Motor neuron (in vitro differentiated cells): ENCODE data around the gene CHN1. TPM values are rescaled to one million over a fixed set of nuclear protein-coding genes. Genes with fewer than 3 reads are reported as not detected.

Experiments
- ATAC-seq, 8 experiments: fragments of 200-7000 bp; cut with Tn5 transposase; replicated peaks in 6 of 8; 2 replicates each; pipeline ENCODE4 v1.8.0; 2021; ENCODE audit warnings: mild to moderate bottlenecking in 8 of 8, moderate library complexity in 8 of 8
- H3K27ac ChIP-seq, 2 donors: fragments of 250-450 bp; sonication (Bioruptor Pico); 2 replicates each; pipeline ENCODE4 v1.9.0; 2021; ENCODE audit warnings: antibody characterized with exemption in 2 of 2, mild to moderate bottlenecking in 2 of 2, moderate library complexity in 1 of 2
- H3K4me1 ChIP-seq, 2 donors: fragments of 250-450 bp; sonication (Bioruptor Pico); replicated peaks in 1 of 2; 2 replicates each; pipeline ENCODE4 v1.6.1; 2021; ENCODE audit warnings: antibody characterized with exemption in 2 of 2, mild to moderate bottlenecking in 2 of 2, moderate library complexity in 1 of 2
- H3K4me3 ChIP-seq, 5 donors: fragments of 250-450 bp; sonication (Bioruptor Pico); 2 replicates each; pipeline ENCODE4 v1.9.0; 2021; ENCODE audit warnings: antibody characterized with exemption in 5 of 5, mild to moderate bottlenecking in 5 of 5, moderate library complexity in 4 of 5
- WGBS, 10 experiments: fragments of 450-650 bp; shearing (Covaris generic); methylation state at CpG; one replicate each; pipeline ENCODE4 v1.0.0; 2022; 5-methylcytosine and 5-hydroxymethylcytosine counted together
- in situ Hi-C, 9 experiments: fragments of 400-800 bp; cut with MboI; loops; one replicate each; pipeline ENCODE4 v1.15.0; 2021; ENCODE audit warnings: low sequenced_read_pairs in 9 of 9, low pct_unique_long_range_greater_than_20kb in 2 of 9; ENCODE audit not compliant: unreplicated experiment in 9 of 9
- total RNA-seq, 8 experiments: library from RNA; unstranded; fragments of 300-600 nt; gene quantifications; 2 replicates each; pipeline versions ENCODE4 v1.2.3 to v1.2.4, GENCODE V29; 2022

Gene CHN1
- total RNA-seq, 8 experiments from 2014 or later, result 82.3 to 257 (median 108) TPM

DNA sequence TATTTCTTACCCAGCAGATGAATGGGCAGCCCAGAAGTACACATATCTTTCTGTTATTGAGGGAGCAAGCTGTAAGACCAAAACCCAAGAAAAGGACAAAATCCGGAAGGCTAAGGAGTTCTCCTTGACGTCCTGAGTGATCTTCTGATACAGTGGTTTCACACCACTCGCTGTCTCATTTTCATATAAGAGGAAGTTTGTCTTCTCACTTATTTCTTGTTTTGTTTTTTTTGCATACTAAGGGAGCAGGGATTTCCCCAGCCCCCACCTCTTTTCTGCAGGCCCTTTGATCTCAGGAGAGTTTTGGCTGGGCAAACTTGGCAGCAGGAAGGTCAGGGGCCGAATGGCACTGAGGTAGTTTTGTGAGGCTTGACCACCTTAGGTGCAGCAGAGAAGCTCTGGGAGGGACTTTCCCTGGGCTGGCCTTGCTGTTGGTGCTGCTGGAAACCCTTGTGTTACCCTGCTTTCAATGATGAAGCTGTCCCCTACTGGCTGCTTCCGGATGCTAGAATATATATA is 254.2 kb downstream of the CHN1 start:
- Histone ChIP-seq H3K27ac (no peak overlapping the region), H3K4me3 (no peak overlapping the region), H3K4me1 (peaks cover 2% of the 10 kb centered on the region in 2 donors)
- in situ Hi-C loops, result loop anchor here in 6 of 9 experiments (10.0 to 25.0 kb wide), 2 partner anchors 234 to 236 kb away; no protein-coding TSS in a partner anchor
- 41 to 100% (median 87%) methylated on average over 1 to 5 of the region's 5 CpGs for WGBS, 10 experiments
- no peak for ATAC-seq

DNA sequence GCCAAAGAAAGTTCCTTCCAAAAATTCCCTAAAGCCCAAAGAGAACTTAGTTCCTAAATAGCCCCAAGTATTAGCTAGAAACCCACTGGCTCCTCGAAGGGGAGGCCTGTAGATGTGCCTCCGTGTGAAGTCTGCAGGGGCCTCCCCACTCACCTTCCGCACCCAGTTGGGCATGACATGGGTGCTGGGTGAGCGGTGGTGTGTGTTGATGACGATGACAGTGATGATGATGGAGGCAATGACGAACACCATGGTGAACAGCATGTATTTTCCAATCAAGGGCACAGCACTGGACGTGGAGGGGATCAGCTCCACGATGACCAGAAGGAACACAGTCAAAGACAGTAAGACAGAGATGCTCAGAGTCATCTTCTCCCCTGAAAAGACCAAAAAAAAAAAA is 255.4 kb downstream of the CHN1 start:
- Histone ChIP-seq H3K4me3 (no peak overlapping the region), H3K27ac (no peak overlapping the region), H3K4me1 (peaks cover 2% of the 10 kb centered on the region in 2 donors)
- WGBS, 10 experiments, result 40 to 100% (median 90%) methylated on average over 1 to 7 of the region's 8 CpGs; no CpG with 5 or more reads in 5 of the 10 experiments
- no peak for ATAC-seq
- in situ Hi-C loops, result loop anchor here in 7 of 9 experiments (10.0 to 25.0 kb wide), 3 partner anchors 235 to 1338 kb away; partner anchors contain the start of genes EVX2 (in 1 of the 7), HOXD12 (in 1 of the 7) and HOXD13 (in 1 of the 7)

DNA sequence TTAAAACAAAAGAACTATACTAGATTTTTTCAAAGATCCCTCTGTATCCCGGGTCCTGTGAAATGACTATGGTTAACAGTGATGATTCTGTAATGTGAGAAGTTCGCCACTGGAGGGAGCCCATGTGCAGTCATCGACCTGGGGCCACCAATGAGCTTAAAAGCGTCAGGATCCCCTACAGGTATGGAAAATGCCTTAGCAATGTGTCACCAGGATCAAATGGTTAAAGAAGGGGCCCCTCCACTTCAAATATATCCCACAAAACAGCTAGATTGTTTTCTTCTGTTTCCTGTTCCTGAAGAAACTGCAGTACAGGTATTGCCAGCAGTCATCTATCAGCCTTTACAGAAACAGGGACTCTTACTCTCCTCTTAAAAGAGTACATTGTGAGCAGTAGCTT is 256.2 kb downstream of the CHN1 start:
- in situ Hi-C loops, result loop anchor here in 1 of 9 experiments (25.0 kb wide), 1 partner anchor 1338 kb away; the partner anchor contains the start of genes EVX2, HOXD12 and HOXD13
- no peak overlapping the region for H3K27ac ChIP-seq

More for the DNA sequence above, 256.2 kb downstream of the CHN1 start:
- 0 to 17% (median 0%) methylated on average over 1 to 4 of the region's 4 CpGs; no CpG with 5 or more reads in 2 of the 10 experiments for WGBS, 10 experiments
- ATAC-seq, result peak; percentile 67 to 96 (median 80)
- no peak overlapping the region for H3K4me3 ChIP-seq
- peaks cover 0 to 2% of the 10 kb centered on the region in 2 donors for H3K4me1 ChIP-seq

Other genes starting within 250 kb of the CHN1 start
- gene CHRNA1, start 240.9 kb downstream of the CHN1 start, total RNA-seq, result 1 to 10 TPM in 2 of 8 experiments, under 1 TPM in 4, not detected in 2; 0.33 to 2.9 (median 0.87) TPM
- 10 to 100 TPM; 29.9 to 73.5 (median 63.4) TPM for gene ATF2, start 162.8 kb upstream of the CHN1 start, total RNA-seq
- gene ATP5MC3, start 176.3 kb upstream of the CHN1 start, total RNA-seq, result 100 to 1,000 TPM; 177 to 350 (median 244) TPM